ENCODE data around the gene PLEKHA8. TPM values are rescaled to one million over a fixed set of nuclear protein-coding genes. Genes with fewer than 3 reads are reported as not detected.

Gene PLEKHA8
- total and polyA plus RNA-seq, 3 experiments from 2014 or later = 3.7 to 10.0 (median 9.0) TPM

GRCh38 chr7:30149640-30150272 is 121.5 kb downstream of the PLEKHA8 start:
- Histone ChIP-seq H3K27ac (ENCODE audit: low read depth, low read length) (no peak overlapping the region), H3K9me3 (ENCODE audit: low read length) (no peaks in the 10 kb centered on the region), H3K36me3 (ENCODE audit: insufficient read depth, low read length) (no peaks in the 10 kb centered on the region), H3K27me3 (ENCODE audit: insufficient read depth, low read length, poor library complexity, severe bottlenecking) (no peaks in the 10 kb centered on the region), H3K4me3 (ENCODE audit: low read length) (peak overlapping the region; percentile 42), H3K4me1 (ENCODE audit: insufficient read depth, low read length) (peaks cover 21% of the 10 kb centered on the region)
- H3K36me3 Mint-ChIP-seq = peaks cover 0 to 25% (median 6%) of the 10 kb centered on the region in 3 donors
- no peaks in the 10 kb centered on the region for H3K27me3 Mint-ChIP-seq
- ChIA-PET CTCF (interaction anchor here (0.8 kb wide), 1 partner anchor 44 kb away, joined by 3 read pairs; no protein-coding TSS in a partner anchor), POLR2A (no interaction called here)
- H3K9me3 Mint-ChIP-seq = no peaks in the 10 kb centered on the region
- H3K4me3 Mint-ChIP-seq = no peak overlapping the region
- H3K4me1 Mint-ChIP-seq = peaks cover 0 to 8% (median 3%) of the 10 kb centered on the region in 3 donors
- DNase-seq = no peak
- H3K27ac Mint-ChIP-seq = peak overlapping the region in 3 of 8 donors; percentile 42 to 74 (median 68)

- H3K4me1 Mint-ChIP-seq = peaks cover 0 to 8% (median 3%) of the 10 kb centered on the region in 3 donors
- no peaks in the 10 kb centered on the region for H3K9me3 Mint-ChIP-seq
- ChIA-PET CTCF (no interaction called here), POLR2A (no interaction called here)
- Histone ChIP-seq H3K36me3 (ENCODE audit: insufficient read depth, low read length) (no peaks in the 10 kb centered on the region), H3K27ac (ENCODE audit: low read depth, low read length) (no peak overlapping the region), H3K27me3 (ENCODE audit: insufficient read depth, low read length, poor library complexity, severe bottlenecking) (no peaks in the 10 kb centered on the region), H3K4me1 (ENCODE audit: insufficient read depth, low read length) (peaks cover 21% of the 10 kb centered on the region), H3K9me3 (ENCODE audit: low read length) (no peaks in the 10 kb centered on the region), H3K4me3 (ENCODE audit: low read length) (no peak overlapping the region)
- DNase-seq = no peak
- no peak overlapping the region for H3K27ac Mint-ChIP-seq
- no peaks in the 10 kb centered on the region for H3K27me3 Mint-ChIP-seq
- H3K36me3 Mint-ChIP-seq = peaks cover 0 to 25% (median 6%) of the 10 kb centered on the region in 3 donors
- no peak overlapping the region for H3K4me3 Mint-ChIP-seq
Observed at GRCh38 chr7:30150711-30151110, 122.5 kb downstream of the PLEKHA8 start.

DNA sequence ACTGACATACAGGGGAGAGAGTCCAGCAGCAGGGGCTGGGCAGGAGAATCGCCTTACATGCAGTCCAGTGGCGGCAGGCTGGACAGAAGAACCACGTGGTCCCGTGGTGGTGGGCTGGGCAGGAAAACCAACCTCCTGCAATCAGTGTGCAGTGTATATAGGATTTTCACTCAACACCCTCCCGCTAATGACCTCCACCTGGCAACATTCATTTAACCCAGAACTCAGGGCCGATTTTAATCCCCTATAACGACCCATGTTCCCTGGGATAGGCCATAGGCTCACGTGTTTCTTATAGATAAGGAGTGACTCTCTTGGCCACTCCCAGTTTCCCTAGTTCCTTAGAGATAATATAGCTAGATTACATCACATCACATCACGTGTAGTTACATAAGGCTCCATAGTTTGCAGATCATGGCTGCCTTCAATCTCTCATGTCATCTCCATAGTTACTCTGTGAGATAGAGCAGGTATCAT is 125.9 kb downstream of the PLEKHA8 start:
- POLR2A ChIA-PET = no interaction called here
- Histone ChIP-seq H3K27ac (ENCODE audit: low read depth, low read length) (no peak overlapping the region), H3K9me3 (ENCODE audit: low read length) (no peaks in the 10 kb centered on the region), H3K4me3 (ENCODE audit: low read length) (no peak overlapping the region), H3K27me3 (ENCODE audit: insufficient read depth, low read length, poor library complexity, severe bottlenecking) (no peaks in the 10 kb centered on the region), H3K36me3 (ENCODE audit: insufficient read depth, low read length) (no peaks in the 10 kb centered on the region), H3K4me1 (ENCODE audit: insufficient read depth, low read length) (peaks cover 24% of the 10 kb centered on the region)
- Mint-ChIP-seq H3K4me3 (no peak overlapping the region), H3K9me3 (no peaks in the 10 kb centered on the region), H3K4me1 (peaks cover 13 to 17% (median 15%) of the 10 kb centered on the region in 3 donors), H3K27me3 (no peaks in the 10 kb centered on the region), H3K36me3 (peaks cover 0 to 25% (median 6%) of the 10 kb centered on the region in 3 donors), H3K27ac (peak overlapping the region in 2 of 8 donors; percentile 22 to 29)
- CTCF ChIA-PET = no interaction called here
- DNase-seq = no peak

DNA sequence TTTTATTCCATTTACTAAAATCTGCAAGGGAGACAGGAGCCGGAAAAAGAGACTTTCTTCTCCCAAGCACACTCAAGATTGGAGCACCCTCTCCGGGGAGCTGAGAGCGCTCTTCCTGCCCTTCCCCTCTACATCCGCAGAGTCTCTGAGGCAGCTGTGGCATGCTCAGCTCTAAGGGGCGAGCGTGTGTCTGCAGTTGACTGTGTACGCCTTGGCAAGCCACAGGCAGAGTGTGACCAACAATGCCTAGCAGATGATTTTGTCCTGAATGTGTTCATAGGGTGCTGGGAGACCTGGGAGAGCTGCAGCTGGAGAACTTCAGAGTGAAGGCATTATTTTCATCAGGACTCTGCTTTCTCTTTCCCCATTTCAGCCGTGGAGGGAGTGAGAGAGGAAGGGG is 127.3 kb downstream of the PLEKHA8 start:
- no peaks in the 10 kb centered on the region for H3K9me3 Mint-ChIP-seq
- Histone ChIP-seq H3K27me3 (ENCODE audit: insufficient read depth, low read length, poor library complexity, severe bottlenecking) (no peaks in the 10 kb centered on the region), H3K4me1 (ENCODE audit: insufficient read depth, low read length) (peaks cover 30% of the 10 kb centered on the region), H3K4me3 (ENCODE audit: low read length) (no peak overlapping the region), H3K36me3 (ENCODE audit: insufficient read depth, low read length) (no peaks in the 10 kb centered on the region), H3K27ac (ENCODE audit: low read depth, low read length) (no peak overlapping the region), H3K9me3 (ENCODE audit: low read length) (no peaks in the 10 kb centered on the region)
- CTCF ChIA-PET = no interaction called here
- H3K36me3 Mint-ChIP-seq = peaks cover 0 to 22% (median 4%) of the 10 kb centered on the region in 3 donors
- peaks cover 21 to 27% (median 26%) of the 10 kb centered on the region in 3 donors for H3K4me1 Mint-ChIP-seq
- no peak for DNase-seq
- no peaks in the 10 kb centered on the region for H3K27me3 Mint-ChIP-seq
- POLR2A ChIA-PET = no interaction called here
- no peak overlapping the region for H3K27ac Mint-ChIP-seq
- no peak overlapping the region for H3K4me3 Mint-ChIP-seq

DNA sequence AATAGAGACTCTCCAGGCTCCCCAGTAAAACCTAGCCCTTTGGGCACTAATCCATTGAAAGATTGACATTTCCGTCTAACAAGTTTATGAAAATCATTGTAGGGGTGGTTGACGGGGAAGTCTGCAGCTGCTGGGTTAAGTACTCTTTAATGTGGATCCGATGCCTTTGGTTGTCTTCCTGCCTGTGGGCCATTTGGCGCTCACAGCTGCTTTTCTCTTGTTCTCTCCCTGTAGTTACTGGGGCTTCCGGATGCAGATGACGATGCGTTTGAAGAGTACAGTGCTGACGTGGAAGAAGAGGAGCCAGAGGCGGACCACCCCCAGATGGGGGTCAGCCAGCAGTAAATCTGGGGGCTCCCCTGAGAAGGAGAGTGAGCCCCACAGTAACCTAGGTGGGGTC is 129.0 kb downstream of the PLEKHA8 start:
- H3K4me1 Mint-ChIP-seq = peaks cover 30 to 39% (median 38%) of the 10 kb centered on the region in 3 donors
- H3K36me3 Mint-ChIP-seq = peaks cover 0 to 11% (median 4%) of the 10 kb centered on the region in 3 donors
- H3K27ac ChIP-seq (ENCODE audit: low read depth, low read length) = no peak overlapping the region
- no peak overlapping the region for H3K4me3 ChIP-seq (ENCODE audit: low read length)
- no peaks in the 10 kb centered on the region for H3K27me3 ChIP-seq (ENCODE audit: insufficient read depth, low read length, poor library complexity, severe bottlenecking)
- no peaks in the 10 kb centered on the region for H3K27me3 Mint-ChIP-seq
- peak overlapping the region in 5 of 7 donors; percentile 5 to 56 (median 39) for H3K4me3 Mint-ChIP-seq
- CTCF ChIA-PET = interaction anchor here (1.7 kb wide), 1 partner anchor 84 kb away, joined by 3 read pairs; no protein-coding TSS in a partner anchor
- no peaks in the 10 kb centered on the region for H3K36me3 ChIP-seq (ENCODE audit: insufficient read depth, low read length)
- H3K9me3 ChIP-seq (ENCODE audit: low read length) = no peaks in the 10 kb centered on the region
- no peaks in the 10 kb centered on the region for H3K9me3 Mint-ChIP-seq
- POLR2A ChIA-PET = interaction anchor here (1.0 kb wide), 1 partner anchor 22 kb away, joined by 3 read pairs; the partner anchor contains the start of gene MTURN
- peaks cover 37% of the 10 kb centered on the region for H3K4me1 ChIP-seq (ENCODE audit: insufficient read depth, low read length)
- DNase-seq = peak in 2 of 5 donors; percentile 28 to 66
- peak overlapping the region in 5 of 8 donors; percentile 1 to 64 (median 55) for H3K27ac Mint-ChIP-seq

DNA sequence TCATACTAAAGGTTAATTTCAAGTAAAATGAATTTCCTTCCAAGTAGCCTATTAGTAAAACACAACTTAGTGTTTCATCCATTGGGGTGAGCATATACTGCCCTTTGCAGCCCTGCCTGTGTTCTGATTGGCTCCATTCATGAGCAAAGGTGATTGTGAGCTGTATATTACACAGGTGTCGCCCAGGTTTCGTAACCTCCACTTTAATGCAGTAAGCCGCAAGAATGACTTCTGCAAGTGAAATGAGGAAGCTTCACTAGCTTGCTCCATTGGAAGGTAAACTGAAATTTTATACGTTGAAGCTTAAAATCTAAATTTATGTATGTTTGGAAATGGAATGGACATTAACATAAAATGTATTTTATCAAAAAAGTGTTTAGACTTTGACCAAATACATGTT is 131.0 kb downstream of the PLEKHA8 start:
- peak overlapping the region in 3 of 7 donors; percentile 8 to 46 (median 15) for H3K4me3 Mint-ChIP-seq
- Histone ChIP-seq H3K4me3 (ENCODE audit: low read length) (no peak overlapping the region), H3K4me1 (ENCODE audit: insufficient read depth, low read length) (peaks cover 56% of the 10 kb centered on the region), H3K36me3 (ENCODE audit: insufficient read depth, low read length) (no peaks in the 10 kb centered on the region), H3K27ac (ENCODE audit: low read depth, low read length) (no peak overlapping the region), H3K9me3 (ENCODE audit: low read length) (no peaks in the 10 kb centered on the region), H3K27me3 (ENCODE audit: insufficient read depth, low read length, poor library complexity, severe bottlenecking) (no peaks in the 10 kb centered on the region)
- H3K9me3 Mint-ChIP-seq = no peaks in the 10 kb centered on the region
- peak overlapping the region in 2 of 8 donors; percentile 8 to 52 for H3K27ac Mint-ChIP-seq
- no peak for DNase-seq
- peaks cover 48 to 59% (median 55%) of the 10 kb centered on the region in 3 donors for H3K4me1 Mint-ChIP-seq
- ChIA-PET POLR2A (no interaction called here), CTCF (no interaction called here)
- peaks cover 0 to 2% (median 0%) of the 10 kb centered on the region in 3 donors for H3K36me3 Mint-ChIP-seq
- no peaks in the 10 kb centered on the region for H3K27me3 Mint-ChIP-seq

- Histone ChIP-seq H3K9me3 (ENCODE audit: low read length) (no peaks in the 10 kb centered on the region), H3K36me3 (ENCODE audit: insufficient read depth, low read length) (no peaks in the 10 kb centered on the region), H3K4me3 (ENCODE audit: low read length) (no peak overlapping the region), H3K4me1 (ENCODE audit: insufficient read depth, low read length) (peaks cover 59% of the 10 kb centered on the region), H3K27ac (ENCODE audit: low read depth, low read length) (no peak overlapping the region), H3K27me3 (ENCODE audit: insufficient read depth, low read length, poor library complexity, severe bottlenecking) (no peaks in the 10 kb centered on the region)
- Mint-ChIP-seq H3K27ac (peak overlapping the region in 5 of 8 donors; percentile 4 to 83 (median 52)), H3K4me1 (peaks cover 50 to 64% (median 55%) of the 10 kb centered on the region in 3 donors), H3K36me3 (no peaks in the 10 kb centered on the region), H3K27me3 (no peaks in the 10 kb centered on the region), H3K9me3 (no peaks in the 10 kb centered on the region), H3K4me3 (peak overlapping the region in 3 of 7 donors; percentile 4 to 46 (median 15))
- DNase-seq = no peak
- CTCF ChIA-PET = no interaction called here
- POLR2A ChIA-PET = no interaction called here
Observed at GRCh38 chr7:30159698-30160143, 131.5 kb downstream of the PLEKHA8 start.

- ChIA-PET CTCF (no interaction called here), POLR2A (no interaction called here)
- Mint-ChIP-seq H3K4me1 (peaks cover 50 to 65% (median 55%) of the 10 kb centered on the region in 3 donors), H3K9me3 (no peaks in the 10 kb centered on the region), H3K27ac (peak overlapping the region; percentile 4 to 72 (median 28)), H3K27me3 (no peaks in the 10 kb centered on the region), H3K4me3 (peak overlapping the region in 1 of 7 donors; percentile 0), H3K36me3 (no peaks in the 10 kb centered on the region)
- no peak overlapping the region for H3K4me3 ChIP-seq (ENCODE audit: low read length)
- H3K9me3 ChIP-seq (ENCODE audit: low read length) = no peaks in the 10 kb centered on the region
- H3K27me3 ChIP-seq (ENCODE audit: insufficient read depth, low read length, poor library complexity, severe bottlenecking) = no peaks in the 10 kb centered on the region
- peaks cover 59% of the 10 kb centered on the region for H3K4me1 ChIP-seq (ENCODE audit: insufficient read depth, low read length)
- no peaks in the 10 kb centered on the region for H3K36me3 ChIP-seq (ENCODE audit: insufficient read depth, low read length)
- H3K27ac ChIP-seq (ENCODE audit: low read depth, low read length) = no peak overlapping the region
- no peak for DNase-seq
Observed at GRCh38 chr7:30160329-30160728, 132.1 kb downstream of the PLEKHA8 start.

Measured in CD8-positive, alpha-beta memory T cell (primary cell).